ENCODE measurements around the gene MED27.

MED27 gene

GRCh38 chr9:132079391-132080091 lies at the start of gene MED27:
Gene MED27, minus strand, starts transcription at chr9:132079867. Its CDS starts 23 bp downstream, at chr9:132079844.
- H3K4me3 ChIP-seq (ENCODE audit: low read length), result peak within 1 kb of the TSS; percentile 81
- no peak for TF ChIP-seq ZNF274 (IDR thresholded peaks at IDR 0.05; ENCODE audit: low read depth, low read length)

- TF ChIP-seq ZNF274 (IDR thresholded peaks at IDR 0.05; ENCODE audit: low read depth, low read length), result no peak
- H3K4me3 ChIP-seq (ENCODE audit: low read length), result no peak overlapping the region
Observed at GRCh38 chr9:132127888-132128534, 48.3 kb upstream of the MED27 start.

- no peak overlapping the region; the same call in 1 of the 2 replicates for H3K4me3 ChIP-seq (ENCODE audit: low read length)
- TF ChIP-seq ZNF274 (IDR thresholded peaks at IDR 0.05; ENCODE audit: low read depth, low read length), result no peak
Observed at GRCh38 chr9:132126680-132127236, 47.1 kb upstream of the MED27 start.

- TF ChIP-seq ZNF274 (IDR thresholded peaks at IDR 0.05; ENCODE audit: low read depth, low read length), result no peak
- H3K4me3 ChIP-seq (ENCODE audit: low read length), result no peak overlapping the region; the same call in 1 of the 2 replicates
Observed at GRCh38 chr9:132125944-132126679, 46.4 kb upstream of the MED27 start.

GRCh38 chr9:132125361-132125760 lies 45.7 kb upstream of the MED27 start:
- no peak overlapping the region for H3K4me3 ChIP-seq (ENCODE audit: low read length)
- TF ChIP-seq ZNF274 (IDR thresholded peaks at IDR 0.05; ENCODE audit: low read depth, low read length), result no peak

GRCh38 chr9:132124800-132125199 lies 45.1 kb upstream of the MED27 start:
- no peak overlapping the region for H3K4me3 ChIP-seq (ENCODE audit: low read length)
- TF ChIP-seq ZNF274 (IDR thresholded peaks at IDR 0.05; ENCODE audit: low read depth, low read length), result no peak

- TF ChIP-seq ZNF274 (IDR thresholded peaks at IDR 0.05; ENCODE audit: low read depth, low read length), result no peak
- no peak overlapping the region for H3K4me3 ChIP-seq (ENCODE audit: low read length)
Observed at GRCh38 chr9:132121021-132121420, 41.4 kb upstream of the MED27 start.

GRCh38 chr9:132117694-132118093 lies 38.0 kb upstream of the MED27 start:
- H3K4me3 ChIP-seq (ENCODE audit: low read length), result no peak overlapping the region
- no peak for TF ChIP-seq ZNF274 (IDR thresholded peaks at IDR 0.05; ENCODE audit: low read depth, low read length)

- TF ChIP-seq ZNF274 (IDR thresholded peaks at IDR 0.05; ENCODE audit: low read depth, low read length), result no peak
- H3K4me3 ChIP-seq (ENCODE audit: low read length), result no peak overlapping the region
Observed at GRCh38 chr9:132116583-132116982, 36.9 kb upstream of the MED27 start.

- H3K4me3 ChIP-seq (ENCODE audit: low read length), result no peak overlapping the region
- no peak for TF ChIP-seq ZNF274 (IDR thresholded peaks at IDR 0.05; ENCODE audit: low read depth, low read length)
Observed at GRCh38 chr9:132114102-132114707, 34.5 kb upstream of the MED27 start.

GRCh38 chr9:132109291-132109690 lies 29.6 kb upstream of the MED27 start:
- TF ChIP-seq ZNF274 (IDR thresholded peaks at IDR 0.05; ENCODE audit: low read depth, low read length), result no peak
- no peak overlapping the region for H3K4me3 ChIP-seq (ENCODE audit: low read length)

- H3K4me3 ChIP-seq (ENCODE audit: low read length), result no peak overlapping the region
- no peak for TF ChIP-seq ZNF274 (IDR thresholded peaks at IDR 0.05; ENCODE audit: low read depth, low read length)
Observed at GRCh38 chr9:132108728-132109127, 29.1 kb upstream of the MED27 start.

GRCh38 chr9:132099741-132100407 lies 20.2 kb upstream of the MED27 start:
- TF ChIP-seq ZNF274 (IDR thresholded peaks at IDR 0.05; ENCODE audit: low read depth, low read length), result no peak
- no peak overlapping the region for H3K4me3 ChIP-seq (ENCODE audit: low read length)

- no peak overlapping the region for H3K4me3 ChIP-seq (ENCODE audit: low read length)
- no peak for TF ChIP-seq ZNF274 (IDR thresholded peaks at IDR 0.05; ENCODE audit: low read depth, low read length)
Observed at GRCh38 chr9:132099167-132099566, 19.5 kb upstream of the MED27 start.

Data from GM08714 (cell line).